ENCODE data around the gene TTLL9.

- no peak for TF ChIP-seq ZFP3 (CRISPR knock-in tag; IDR thresholded peaks at IDR 0.05)
- TF ChIP-seq TSHZ2 (CRISPR knock-in tag; IDR thresholded peaks at IDR 0.05) = no peak
- no peak for TF ChIP-seq PATZ1 (CRISPR knock-in tag; IDR thresholded peaks at IDR 0.05; ENCODE audit: borderline replicate concordance)
- TF ChIP-seq ZC3H10 (CRISPR knock-in tag; IDR thresholded peaks at IDR 0.05) = no peak
- TF ChIP-seq ESRRG (CRISPR knock-in tag; IDR thresholded peaks at IDR 0.05) = no peak
- TF ChIP-seq ZFP30 (CRISPR knock-in tag; IDR thresholded peaks at IDR 0.05) = no peak
- no peak for TF ChIP-seq ZNF8 (CRISPR knock-in tag; IDR thresholded peaks at IDR 0.05)
- no peak for TF ChIP-seq ARNTL (CRISPR knock-in tag; IDR thresholded peaks at IDR 0.05; ENCODE audit: borderline replicate concordance, low read depth)
- TF ChIP-seq GLIS3 (CRISPR knock-in tag; IDR thresholded peaks at IDR 0.05) = no peak
Measured at GRCh38 chr20:31840906-31841816, 29.3 kb upstream of the TTLL9 start.
